GM23338 (cell line): ENCODE results near the gene IDS. TPM values are rescaled to one million over a fixed set of nuclear protein-coding genes. Genes with fewer than 3 reads are reported as not detected.

Experiments
- ATAC-seq: fragments of 200-7000 bp; cut with Tn5 transposase; 3 replicates; pipeline ENCODE4 v1.9.1; 2020
- DNase-seq: peaks from one replicate; pipeline ENCODE4 v3.0.0-alpha.2; 2015; ENCODE audit warnings: low spot score
- H2AFZ ChIP-seq: fragments of 200-600 bp; sonication (generic); 2 replicates; pipeline ENCODE4 v1.8.0; 2016; ENCODE audit warnings: antibody characterized with exemption, mild to moderate bottlenecking, moderate library complexity
- H3F3A ChIP-seq: fragments of 200-600 bp; sonication (generic); replicated peaks from 2 replicates; pipeline ENCODE4 v1.8.0; 2017; ENCODE audit warnings: antibody characterized with exemption, mixed run types, low read depth
- H3K27ac ChIP-seq: fragments of 200-600 bp; sonication (generic); 2 replicates; pipeline ENCODE4 v1.6.1; 2016; ENCODE audit warnings: low read depth
- H3K27me3 ChIP-seq: fragments of 200-600 bp; sonication (generic); 2 replicates; pipeline ENCODE4 v1.8.0; 2016; ENCODE audit warnings: mild to moderate bottlenecking, mixed run types, moderate library complexity; ENCODE audit not compliant: insufficient read depth
- H3K36me3 ChIP-seq: fragments of 200-600 bp; sonication (generic); 2 replicates; pipeline ENCODE4 v1.8.0; 2016; ENCODE audit warnings: mild to moderate bottlenecking; ENCODE audit not compliant: insufficient read depth
- H3K4me1 ChIP-seq: fragments of 200-600 bp; sonication (generic); 2 replicates; pipeline ENCODE4 v1.8.0; 2016; ENCODE audit warnings: mild to moderate bottlenecking, moderate library complexity; ENCODE audit not compliant: insufficient read depth
- H3K4me2 ChIP-seq: fragments of 200-600 bp; sonication (generic); 2 replicates; pipeline ENCODE4 v1.7.1; 2017; ENCODE audit warnings: mixed run types
- H3K4me3 ChIP-seq: fragments of 200-600 bp; sonication (generic); 2 replicates; pipeline ENCODE4 v1.6.1; 2016; ENCODE audit warnings: mixed run types
- H3K79me2 ChIP-seq: fragments of 200-600 bp; sonication (generic); replicated peaks from 2 replicates; pipeline ENCODE4 v1.8.0; 2017; ENCODE audit warnings: mild to moderate bottlenecking; ENCODE audit not compliant: insufficient read depth
- H3K9me2 ChIP-seq: fragments of 200-600 bp; sonication (generic); 2 replicates; pipeline ENCODE4 v1.8.0; 2017; ENCODE audit not compliant: insufficient read depth
- H4K20me1 ChIP-seq: fragments of 200-600 bp; sonication (generic); replicated peaks from 2 replicates; pipeline ENCODE4 v1.8.0; 2017; ENCODE audit warnings: mild to moderate bottlenecking; ENCODE audit not compliant: insufficient read depth
- H3K27ac Mint-ChIP-seq: 2 replicates; pipeline ENCODE4 v1.8.0; 2020; ENCODE audit warnings: inconsistent platforms, mild to moderate bottlenecking, moderate library complexity, mixed read lengths
- H3K27me3 Mint-ChIP-seq: 3 replicates; pipeline ENCODE4 v1.8.0; 2022; ENCODE audit warnings: low read depth, mild to moderate bottlenecking, moderate library complexity, mixed read lengths, inconsistent platforms; ENCODE audit not compliant: insufficient read depth, poor library complexity
- H3K36me3 Mint-ChIP-seq: 3 replicates; pipeline ENCODE4 v1.8.0; 2021; ENCODE audit warnings: low read depth, mild to moderate bottlenecking, inconsistent platforms, moderate library complexity, mixed read lengths
- H3K4me1 Mint-ChIP-seq: 3 replicates; pipeline ENCODE4 v1.8.0; 2020; ENCODE audit warnings: mild to moderate bottlenecking, inconsistent platforms, mixed read lengths
- H3K4me3 Mint-ChIP-seq: 3 replicates; pipeline ENCODE4 v1.8.0; 2021; ENCODE audit warnings: moderate library complexity, mild to moderate bottlenecking, inconsistent platforms, mixed read lengths
- H3K9me3 Mint-ChIP-seq: 3 replicates; pipeline ENCODE4 v1.8.0; 2020; ENCODE audit warnings: moderate library complexity, mild to moderate bottlenecking, inconsistent platforms, mixed read lengths
- CREB1 ChIP-seq: fragments of 250-450 bp; sonication (Bioruptor Pico); IDR thresholded peaks from 2 replicates; pipeline ENCODE4 v1.5.0; 2020; ENCODE audit warnings: low read depth, mild to moderate bottlenecking, moderate library complexity
- EZH2 ChIP-seq: fragments of 200-600 bp; sonication (generic); IDR thresholded peaks from one replicate; pipeline ENCODE4 v1.8.0; 2017; ENCODE audit warnings: antibody characterized with exemption, mild to moderate bottlenecking, low read depth; ENCODE audit not compliant: unreplicated experiment
- EZH2phosphoT487 ChIP-seq: fragments of 200-600 bp; sonication (generic); IDR thresholded peaks from one replicate; pipeline ENCODE4 v1.8.1; 2018; ENCODE audit warnings: antibody characterized with exemption; ENCODE audit not compliant: unreplicated experiment
- JUNB ChIP-seq: IDR thresholded peaks from one replicate; pipeline ENCODE4 v1.6.1; 2016; ENCODE audit warnings: antibody characterized with exemption; ENCODE audit not compliant: unreplicated experiment
- POLR2AphosphoS5 ChIP-seq: IDR thresholded peaks from 2 replicates; pipeline ENCODE4 v1.6.1; 2016; ENCODE audit warnings: antibody characterized with exemption, low read depth
- STAT1 ChIP-seq: IDR thresholded peaks from one replicate; pipeline ENCODE4 v1.6.1; 2016; ENCODE audit warnings: antibody characterized with exemption; ENCODE audit not compliant: unreplicated experiment
- polyA plus RNA-seq: library from polyadenylated mRNA; unstranded; fragments of >200 nt; fragmentation: Nextera tagmentation; extraction: Ambion mirVana; gene quantifications from 2 replicates; pipeline ENCODE4 v1.2.1, GENCODE V29; 2016
- total RNA-seq: library from RNA; depleted of rRNA; stranded (reverse); fragments of >200 nt; shearing (Covaris generic); gene quantifications from 2 replicates; pipeline ENCODE4 v1.2.3, GENCODE V29; 2014
- TF ChIP-seq, protein P1 (sequence below): fragments of 250-450 bp; sonication (Bioruptor Pico); IDR thresholded peaks from 2 replicates; pipeline ENCODE4 v1.5.0; 2020; ENCODE audit warnings: mild to moderate bottlenecking, moderate library complexity
- TF ChIP-seq, protein P2 (sequence below): IDR thresholded peaks from 2 replicates; pipeline ENCODE4 v1.6.1; 2016; ENCODE audit warnings: antibody characterized with exemption
- TF ChIP-seq, protein P3 (sequence below), 2 experiments: fragments of 200-600 bp in 1 of 2; sonication (generic) in 1 of 2; conservative IDR thresholded peaks; 2 replicates each; pipeline versions ENCODE4 v1.5.1 to v1.6.1; 2016 to 2017; ENCODE audit warnings: antibody characterized with exemption in 2 of 2, low read depth in 2 of 2, mild to moderate bottlenecking in 2 of 2, moderate library complexity in 1 of 2
- TF ChIP-seq, protein P4 (sequence below): IDR thresholded peaks from one replicate; pipeline ENCODE4 v1.6.1; 2018; ENCODE audit warnings: antibody characterized with exemption; ENCODE audit not compliant: unreplicated experiment

The IDS gene
- total and polyA plus RNA-seq, 2 experiments from 2014 or later: 8.2 to 12.3 TPM

DNA sequence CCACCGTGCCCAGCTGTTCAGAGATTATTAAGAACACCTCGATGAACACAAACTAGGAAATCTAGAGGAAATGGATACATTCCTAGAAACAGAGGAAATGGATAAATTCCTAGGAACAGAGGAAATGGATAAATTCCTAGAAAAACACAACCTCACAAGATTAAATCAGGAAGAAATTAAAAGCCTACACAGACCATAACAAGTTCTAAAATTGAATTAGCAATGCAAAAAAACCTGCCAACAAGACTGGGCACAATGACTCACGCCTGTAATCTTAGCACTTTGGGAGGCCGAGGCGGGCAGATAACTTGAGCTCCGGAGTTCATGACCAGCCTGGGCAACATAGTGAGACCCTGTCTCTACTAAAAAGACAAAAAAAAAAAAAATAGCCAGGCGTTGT lies 13.1 kb upstream of the IDS start:
- Histone ChIP-seq H3K27me3 (no peaks in the 10 kb centered on the region), H2AFZ (no peak overlapping the region), H3K4me1 (no peaks in the 10 kb centered on the region), H3K27ac (no peak overlapping the region), H3F3A (no peaks in the 10 kb centered on the region), H3K4me2 (no peak overlapping the region), H4K20me1 (no peaks in the 10 kb centered on the region), H3K36me3 (no peaks in the 10 kb centered on the region), H3K79me2 (no peaks in the 10 kb centered on the region), H3K4me3 (no peak overlapping the region), H3K9me2 (no peaks in the 10 kb centered on the region)
- Mint-ChIP-seq H3K27ac (no peak overlapping the region; the same call in 1 of the 2 replicates), H3K36me3 (no peaks in the 10 kb centered on the region), H3K4me3 (no peak overlapping the region), H3K4me1 (peaks cover 8% of the 10 kb centered on the region; the same call in 2 of the 3 replicates), H3K27me3 (peaks cover 4% of the 10 kb centered on the region), H3K9me3 (no peaks in the 10 kb centered on the region)
- no peak for ATAC-seq
- TF ChIP-seq CREB1 (CRISPR knock-in tag): no peak
- TF ChIP-seq EZH2phosphoT487: no peak
- TF ChIP-seq, protein P1, sequence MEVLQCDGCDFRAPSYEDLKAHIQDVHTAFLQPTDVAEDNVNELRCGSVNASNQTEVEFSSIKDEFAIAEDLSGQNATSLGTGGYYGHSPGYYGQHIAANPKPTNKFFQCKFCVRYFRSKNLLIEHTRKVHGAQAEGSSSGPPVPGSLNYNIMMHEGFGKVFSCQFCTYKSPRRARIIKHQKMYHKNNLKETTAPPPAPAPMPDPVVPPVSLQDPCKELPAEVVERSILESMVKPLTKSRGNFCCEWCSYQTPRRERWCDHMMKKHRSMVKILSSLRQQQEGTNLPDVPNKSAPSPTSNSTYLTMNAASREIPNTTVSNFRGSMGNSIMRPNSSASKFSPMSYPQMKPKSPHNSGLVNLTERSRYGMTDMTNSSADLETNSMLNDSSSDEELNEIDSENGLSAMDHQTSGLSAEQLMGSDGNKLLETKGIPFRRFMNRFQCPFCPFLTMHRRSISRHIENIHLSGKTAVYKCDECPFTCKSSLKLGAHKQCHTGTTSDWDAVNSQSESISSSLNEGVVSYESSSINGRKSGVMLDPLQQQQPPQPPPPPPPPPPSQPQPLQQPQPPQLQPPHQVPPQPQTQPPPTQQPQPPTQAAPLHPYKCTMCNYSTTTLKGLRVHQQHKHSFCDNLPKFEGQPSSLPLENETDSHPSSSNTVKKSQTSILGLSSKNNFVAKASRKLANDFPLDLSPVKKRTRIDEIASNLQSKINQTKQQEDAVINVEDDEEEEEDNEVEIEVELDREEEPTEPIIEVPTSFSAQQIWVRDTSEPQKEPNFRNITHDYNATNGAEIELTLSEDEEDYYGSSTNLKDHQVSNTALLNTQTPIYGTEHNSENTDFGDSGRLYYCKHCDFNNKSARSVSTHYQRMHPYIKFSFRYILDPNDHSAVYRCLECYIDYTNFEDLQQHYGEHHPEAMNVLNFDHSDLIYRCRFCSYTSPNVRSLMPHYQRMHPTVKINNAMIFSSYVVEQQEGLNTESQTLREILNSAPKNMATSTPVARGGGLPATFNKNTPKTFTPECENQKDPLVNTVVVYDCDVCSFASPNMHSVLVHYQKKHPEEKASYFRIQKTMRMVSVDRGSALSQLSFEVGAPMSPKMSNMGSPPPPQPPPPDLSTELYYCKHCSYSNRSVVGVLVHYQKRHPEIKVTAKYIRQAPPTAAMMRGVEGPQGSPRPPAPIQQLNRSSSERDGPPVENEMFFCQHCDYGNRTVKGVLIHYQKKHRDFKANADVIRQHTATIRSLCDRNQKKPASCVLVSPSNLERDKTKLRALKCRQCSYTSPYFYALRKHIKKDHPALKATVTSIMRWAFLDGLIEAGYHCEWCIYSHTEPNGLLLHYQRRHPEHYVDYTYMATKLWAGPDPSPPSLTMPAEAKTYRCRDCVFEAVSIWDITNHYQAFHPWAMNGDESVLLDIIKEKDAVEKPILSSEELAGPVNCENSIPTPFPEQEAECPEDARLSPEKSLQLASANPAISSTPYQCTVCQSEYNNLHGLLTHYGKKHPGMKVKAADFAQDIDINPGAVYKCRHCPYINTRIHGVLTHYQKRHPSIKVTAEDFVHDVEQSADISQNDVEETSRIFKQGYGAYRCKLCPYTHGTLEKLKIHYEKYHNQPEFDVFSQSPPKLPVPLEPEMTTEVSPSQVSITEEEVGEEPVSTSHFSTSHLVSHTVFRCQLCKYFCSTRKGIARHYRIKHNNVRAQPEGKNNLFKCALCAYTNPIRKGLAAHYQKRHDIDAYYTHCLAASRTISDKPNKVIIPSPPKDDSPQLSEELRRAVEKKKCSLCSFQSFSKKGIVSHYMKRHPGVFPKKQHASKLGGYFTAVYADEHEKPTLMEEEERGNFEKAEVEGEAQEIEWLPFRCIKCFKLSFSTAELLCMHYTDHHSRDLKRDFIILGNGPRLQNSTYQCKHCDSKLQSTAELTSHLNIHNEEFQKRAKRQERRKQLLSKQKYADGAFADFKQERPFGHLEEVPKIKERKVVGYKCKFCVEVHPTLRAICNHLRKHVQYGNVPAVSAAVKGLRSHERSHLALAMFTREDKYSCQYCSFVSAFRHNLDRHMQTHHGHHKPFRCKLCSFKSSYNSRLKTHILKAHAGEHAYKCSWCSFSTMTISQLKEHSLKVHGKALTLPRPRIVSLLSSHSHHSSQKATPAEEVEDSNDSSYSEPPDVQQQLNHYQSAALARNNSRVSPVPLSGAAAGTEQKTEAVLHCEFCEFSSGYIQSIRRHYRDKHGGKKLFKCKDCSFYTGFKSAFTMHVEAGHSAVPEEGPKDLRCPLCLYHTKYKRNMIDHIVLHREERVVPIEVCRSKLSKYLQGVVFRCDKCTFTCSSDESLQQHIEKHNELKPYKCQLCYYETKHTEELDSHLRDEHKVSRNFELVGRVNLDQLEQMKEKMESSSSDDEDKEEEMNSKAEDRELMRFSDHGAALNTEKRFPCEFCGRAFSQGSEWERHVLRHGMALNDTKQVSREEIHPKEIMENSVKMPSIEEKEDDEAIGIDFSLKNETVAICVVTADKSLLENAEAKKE (CRISPR knock-in tag): no peak
- TF ChIP-seq EZH2: no peak
- TF ChIP-seq, protein P2, sequence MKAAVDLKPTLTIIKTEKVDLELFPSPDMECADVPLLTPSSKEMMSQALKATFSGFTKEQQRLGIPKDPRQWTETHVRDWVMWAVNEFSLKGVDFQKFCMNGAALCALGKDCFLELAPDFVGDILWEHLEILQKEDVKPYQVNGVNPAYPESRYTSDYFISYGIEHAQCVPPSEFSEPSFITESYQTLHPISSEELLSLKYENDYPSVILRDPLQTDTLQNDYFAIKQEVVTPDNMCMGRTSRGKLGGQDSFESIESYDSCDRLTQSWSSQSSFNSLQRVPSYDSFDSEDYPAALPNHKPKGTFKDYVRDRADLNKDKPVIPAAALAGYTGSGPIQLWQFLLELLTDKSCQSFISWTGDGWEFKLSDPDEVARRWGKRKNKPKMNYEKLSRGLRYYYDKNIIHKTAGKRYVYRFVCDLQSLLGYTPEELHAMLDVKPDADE: no peak
- TF ChIP-seq JUNB: no peak
- TF ChIP-seq, protein P3, sequence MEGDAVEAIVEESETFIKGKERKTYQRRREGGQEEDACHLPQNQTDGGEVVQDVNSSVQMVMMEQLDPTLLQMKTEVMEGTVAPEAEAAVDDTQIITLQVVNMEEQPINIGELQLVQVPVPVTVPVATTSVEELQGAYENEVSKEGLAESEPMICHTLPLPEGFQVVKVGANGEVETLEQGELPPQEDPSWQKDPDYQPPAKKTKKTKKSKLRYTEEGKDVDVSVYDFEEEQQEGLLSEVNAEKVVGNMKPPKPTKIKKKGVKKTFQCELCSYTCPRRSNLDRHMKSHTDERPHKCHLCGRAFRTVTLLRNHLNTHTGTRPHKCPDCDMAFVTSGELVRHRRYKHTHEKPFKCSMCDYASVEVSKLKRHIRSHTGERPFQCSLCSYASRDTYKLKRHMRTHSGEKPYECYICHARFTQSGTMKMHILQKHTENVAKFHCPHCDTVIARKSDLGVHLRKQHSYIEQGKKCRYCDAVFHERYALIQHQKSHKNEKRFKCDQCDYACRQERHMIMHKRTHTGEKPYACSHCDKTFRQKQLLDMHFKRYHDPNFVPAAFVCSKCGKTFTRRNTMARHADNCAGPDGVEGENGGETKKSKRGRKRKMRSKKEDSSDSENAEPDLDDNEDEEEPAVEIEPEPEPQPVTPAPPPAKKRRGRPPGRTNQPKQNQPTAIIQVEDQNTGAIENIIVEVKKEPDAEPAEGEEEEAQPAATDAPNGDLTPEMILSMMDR (conservative IDR thresholded peaks at IDR 0.05; ENCODE audit: low read depth in 2 of 2): no peak
- TF ChIP-seq, protein P4, sequence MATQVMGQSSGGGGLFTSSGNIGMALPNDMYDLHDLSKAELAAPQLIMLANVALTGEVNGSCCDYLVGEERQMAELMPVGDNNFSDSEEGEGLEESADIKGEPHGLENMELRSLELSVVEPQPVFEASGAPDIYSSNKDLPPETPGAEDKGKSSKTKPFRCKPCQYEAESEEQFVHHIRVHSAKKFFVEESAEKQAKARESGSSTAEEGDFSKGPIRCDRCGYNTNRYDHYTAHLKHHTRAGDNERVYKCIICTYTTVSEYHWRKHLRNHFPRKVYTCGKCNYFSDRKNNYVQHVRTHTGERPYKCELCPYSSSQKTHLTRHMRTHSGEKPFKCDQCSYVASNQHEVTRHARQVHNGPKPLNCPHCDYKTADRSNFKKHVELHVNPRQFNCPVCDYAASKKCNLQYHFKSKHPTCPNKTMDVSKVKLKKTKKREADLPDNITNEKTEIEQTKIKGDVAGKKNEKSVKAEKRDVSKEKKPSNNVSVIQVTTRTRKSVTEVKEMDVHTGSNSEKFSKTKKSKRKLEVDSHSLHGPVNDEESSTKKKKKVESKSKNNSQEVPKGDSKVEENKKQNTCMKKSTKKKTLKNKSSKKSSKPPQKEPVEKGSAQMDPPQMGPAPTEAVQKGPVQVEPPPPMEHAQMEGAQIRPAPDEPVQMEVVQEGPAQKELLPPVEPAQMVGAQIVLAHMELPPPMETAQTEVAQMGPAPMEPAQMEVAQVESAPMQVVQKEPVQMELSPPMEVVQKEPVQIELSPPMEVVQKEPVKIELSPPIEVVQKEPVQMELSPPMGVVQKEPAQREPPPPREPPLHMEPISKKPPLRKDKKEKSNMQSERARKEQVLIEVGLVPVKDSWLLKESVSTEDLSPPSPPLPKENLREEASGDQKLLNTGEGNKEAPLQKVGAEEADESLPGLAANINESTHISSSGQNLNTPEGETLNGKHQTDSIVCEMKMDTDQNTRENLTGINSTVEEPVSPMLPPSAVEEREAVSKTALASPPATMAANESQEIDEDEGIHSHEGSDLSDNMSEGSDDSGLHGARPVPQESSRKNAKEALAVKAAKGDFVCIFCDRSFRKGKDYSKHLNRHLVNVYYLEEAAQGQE: no peak
- TF ChIP-seq STAT1: no peak
- no peak for TF ChIP-seq POLR2AphosphoS5
- no peak for DNase-seq
